HepG2 (cell line): ENCODE data around the gene CTSW. TPM values are rescaled to one million over a fixed set of nuclear protein-coding genes. Genes with fewer than 3 reads are reported as not detected.

Experiments used
- CEBPZ ChIP-seq: IDR thresholded peaks from 2 replicates; pipeline ENCODE4 v1.6.1; 2012; ENCODE audit warnings: low read length, improper control_type of control experiment
- HES4 ChIP-seq: sonication (generic); formaldehyde crosslinking; IDR thresholded peaks from 2 replicates; pipeline ENCODE4 v1.9.0; 2021; ENCODE audit warnings: mild to moderate bottlenecking, missing genetic modification reagents, borderline replicate concordance
- HNRNPUL1 ChIP-seq: fragments of 200-400 bp; formaldehyde crosslinking; IDR thresholded peaks from 2 replicates; pipeline ENCODE4 v1.6.1; 2017; ENCODE audit warnings: low read depth, mild to moderate bottlenecking, low read length, moderate library complexity
- IRF1 ChIP-seq: sonication (generic); formaldehyde crosslinking; IDR thresholded peaks from 2 replicates; pipeline ENCODE4 v1.4.0; 2020; ENCODE audit warnings: low read depth, mild to moderate bottlenecking, missing genetic modification reagents
- IRF9 ChIP-seq: sonication (generic); formaldehyde crosslinking; IDR thresholded peaks from 2 replicates; pipeline ENCODE4 v1.8.0; 2022; ENCODE audit warnings: missing genetic modification reagents, mild to moderate bottlenecking, borderline replicate concordance
- KDM2A ChIP-seq: sonication (generic); formaldehyde crosslinking; IDR thresholded peaks from 2 replicates; pipeline ENCODE4 v1.4.0; 2020; ENCODE audit warnings: low read depth, missing genetic modification reagents, borderline replicate concordance
- MTA1 ChIP-seq: sonication (generic); formaldehyde crosslinking; IDR thresholded peaks from 2 replicates; pipeline ENCODE4 v1.4.0; 2020; ENCODE audit warnings: missing genetic modification reagents, mild to moderate bottlenecking, borderline replicate concordance
- NBN ChIP-seq: fragments of 450-650 bp; conservative IDR thresholded peaks from 2 replicates; pipeline ENCODE4 v1.6.1; 2017
- NR3C1 ChIP-seq: sonication (generic); formaldehyde crosslinking; IDR thresholded peaks from 2 replicates; pipeline ENCODE4 v1.4.0; 2020; ENCODE audit warnings: missing genetic modification reagents
- PHF8 ChIP-seq: sonication (generic); formaldehyde crosslinking; IDR thresholded peaks from 2 replicates; pipeline ENCODE4 v1.5.0; 2020; ENCODE audit warnings: missing genetic modification reagents
- RARG ChIP-seq: sonication (generic); formaldehyde crosslinking; IDR thresholded peaks from 2 replicates; pipeline ENCODE4 v1.4.0; 2020; ENCODE audit warnings: low read depth, mild to moderate bottlenecking, missing genetic modification reagents
- SAP130 ChIP-seq: IDR thresholded peaks from 2 replicates; pipeline ENCODE4 v1.6.1; 2016; ENCODE audit warnings: low read depth
- SMC3 ChIP-seq: IDR thresholded peaks from 2 replicates; pipeline ENCODE4 v1.6.1; 2011; ENCODE audit warnings: low read length, improper control_type of control experiment
- TBX3 ChIP-seq: fragments of 450-650 bp; IDR thresholded peaks from 2 replicates; pipeline ENCODE4 v1.6.1; 2017; ENCODE audit warnings: antibody characterized with exemption, mild to moderate bottlenecking, inconsistent platforms, borderline replicate concordance
- TCF7 ChIP-seq: sonication (generic); IDR thresholded peaks from 2 replicates; pipeline ENCODE4 v1.6.1; 2016; ENCODE audit warnings: antibody characterized with exemption, low read depth
- THAP11 ChIP-seq: IDR thresholded peaks from 2 replicates; pipeline ENCODE4 v1.6.1; 2016; ENCODE audit warnings: missing biosample characterization, missing genetic modification reagents
- TRIM24 ChIP-seq: sonication (generic); formaldehyde crosslinking; IDR thresholded peaks from 2 replicates; pipeline ENCODE4 v1.8.0; 2022; ENCODE audit warnings: mild to moderate bottlenecking, missing genetic modification reagents
- ZMYM4 ChIP-seq: sonication (generic); formaldehyde crosslinking; IDR thresholded peaks from 2 replicates; pipeline ENCODE4 v1.8.1; 2023; ENCODE audit warnings: mild to moderate bottlenecking, missing genetic modification reagents
- ZNF446 ChIP-seq: sonication (generic); formaldehyde crosslinking; IDR thresholded peaks from 2 replicates; pipeline ENCODE4 v1.5.0; 2020; ENCODE audit warnings: mild to moderate bottlenecking, missing genetic modification reagents
- ZNF552 ChIP-seq: sonication (generic); formaldehyde crosslinking; IDR thresholded peaks from 2 replicates; pipeline ENCODE4 v1.9.0; 2022; ENCODE audit warnings: missing genetic modification reagents, mild to moderate bottlenecking, borderline replicate concordance
- ZNF563 ChIP-seq: sonication (generic); formaldehyde crosslinking; IDR thresholded peaks from 2 replicates; pipeline ENCODE4 v1.8.0; 2022; ENCODE audit warnings: mild to moderate bottlenecking, moderate library complexity, missing genetic modification reagents
- ZNF709 ChIP-seq: sonication (generic); formaldehyde crosslinking; IDR thresholded peaks from 2 replicates; pipeline ENCODE4 v1.5.0; 2020; ENCODE audit warnings: mild to moderate bottlenecking, missing genetic modification reagents
- ZNF746 ChIP-seq: sonication (generic); formaldehyde crosslinking; IDR thresholded peaks from 2 replicates; pipeline ENCODE4 v1.8.0; 2022; ENCODE audit warnings: mild to moderate bottlenecking, missing genetic modification reagents
- ZNF747 ChIP-seq: sonication (generic); formaldehyde crosslinking; IDR thresholded peaks from 2 replicates; pipeline ENCODE4 v1.8.1; 2023; ENCODE audit warnings: missing genetic modification reagents, mild to moderate bottlenecking, borderline replicate concordance
- ZNF780A ChIP-seq: sonication (generic); formaldehyde crosslinking; IDR thresholded peaks from 2 replicates; pipeline ENCODE4 v1.8.0; 2022; ENCODE audit warnings: mild to moderate bottlenecking, missing genetic modification reagents, moderate library complexity
- ZNF788 ChIP-seq: sonication (generic); formaldehyde crosslinking; IDR thresholded peaks from 2 replicates; pipeline ENCODE4 v1.5.0; 2020; ENCODE audit warnings: mild to moderate bottlenecking, missing genetic modification reagents, borderline replicate concordance
- polyA plus RNA-seq, 8 experiments: library from polyadenylated mRNA; depleted of rRNA in 3 of 8; stranded (reverse) in 7 of 8; unstranded in 1 of 8; fragments of >200 nt; fragmentation: Illumina TruSeq in 4 of 8; extraction: Trizol in 4 of 8; gene quantifications; 2 replicates each; pipeline versions ENCODE4 v1.2.1 to v1.2.3, GENCODE V29; 2011 to 2016; ENCODE audit warnings: low read depth in 4 of 8, missing spikeins in 1 of 8, mixed read lengths in 1 of 8; ENCODE audit not compliant: insufficient read depth in 1 of 8
- total RNA-seq, 5 experiments: library from RNA; depleted of rRNA; stranded (reverse); fragments of >200 nt; fragmentation: Illumina TruSeq; extraction: Trizol; gene quantifications; 2 replicates each; pipeline ENCODE4 v1.2.3, GENCODE V29; 2016; ENCODE audit warnings: low read depth in 1 of 5

CTSW gene
- total and polyA plus RNA-seq, 2 of the 13 experiments (the other 11 are each of a cell fraction or from before 2014, with no cell fraction given) = 0.09 TPM; not detected in 1

- TF ChIP-seq KDM2A (peak; percentile 83), ZNF446 (CRISPR knock-in tag) (no peak), NR3C1 (no peak), ZNF709 (CRISPR knock-in tag) (no peak; the same call in none of the 2 replicates), ZNF552 (CRISPR knock-in tag) (no peak), PHF8 (CRISPR knock-in tag) (peak; percentile 86), NBN (no peak), ZNF563 (no peak), ZNF747 (CRISPR knock-in tag) (0 out of 2 replicates have a peak, but pooled peaks have one; percentile 36), SMC3 (peak; percentile 18; the same call in 1 of the 2 replicates), TBX3 (no peak; the same call in 1 of the 2 replicates), MTA1 (CRISPR knock-in tag) (no peak), HNRNPUL1 (no peak), HES4 (no peak; the same call in 1 of the 2 replicates), ZNF780A (CRISPR knock-in tag) (no peak), THAP11 (peak; percentile 90), SAP130 (peak; percentile 85), ZMYM4 (CRISPR knock-in tag) (peak; percentile 85), IRF1 (CRISPR knock-in tag) (no peak), RARG (CRISPR knock-in tag) (no peak), TCF7 (no peak), ZNF788 (CRISPR knock-in tag) (no peak), CEBPZ (no peak), ZNF746 (CRISPR knock-in tag) (no peak), TRIM24 (CRISPR knock-in tag) (no peak), IRF9 (CRISPR knock-in tag) (peak; percentile 50; the same call in 1 of the 2 replicates)
These were observed 8.7 kb downstream of the CTSW start, which contains the start of gene FIBP (continued) for GRCh38 chr11:65888163-65888814.
